Measurements from ENCODE around the gene SLC11A1.

The SLC11A1 gene

DNA sequence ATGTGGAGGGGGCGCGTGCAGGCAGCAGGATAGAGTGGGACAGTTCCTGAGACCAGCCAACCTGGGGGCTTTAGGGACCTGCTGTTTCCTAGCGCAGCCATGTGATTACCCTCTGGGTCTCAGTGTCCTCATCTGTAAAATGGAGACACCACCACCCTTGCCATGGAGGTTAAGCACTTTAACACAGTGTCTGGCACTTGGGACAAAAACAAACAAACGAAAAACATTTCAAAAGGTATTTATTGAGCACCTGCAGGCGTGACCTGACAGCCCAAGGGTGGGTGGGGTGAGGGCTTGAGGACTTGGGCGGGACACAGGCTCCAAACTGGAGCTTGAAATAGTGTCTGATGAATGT, 13.0 kb downstream of the SLC11A1 start:
- no peak for FAIRE-seq

DNA sequence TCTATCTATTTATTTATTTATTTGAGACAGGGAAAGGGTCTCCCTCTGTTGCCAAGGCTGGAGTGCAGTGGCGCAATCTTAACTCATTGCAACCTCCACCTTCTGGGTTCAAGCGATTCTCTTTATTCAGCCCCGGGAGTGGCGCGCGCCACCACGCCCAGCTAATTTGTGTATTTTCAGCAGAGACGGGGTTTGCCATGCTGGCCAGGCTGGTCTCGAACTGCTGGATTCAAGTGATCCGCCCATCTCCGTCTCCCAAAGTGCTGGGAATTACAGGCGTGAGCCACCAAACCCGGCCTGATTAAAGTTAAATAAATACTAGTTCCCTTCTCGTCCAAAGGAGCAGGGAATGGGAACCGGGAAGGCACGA, 13.4 kb downstream of the SLC11A1 start:
- FAIRE-seq, result no peak

DNA sequence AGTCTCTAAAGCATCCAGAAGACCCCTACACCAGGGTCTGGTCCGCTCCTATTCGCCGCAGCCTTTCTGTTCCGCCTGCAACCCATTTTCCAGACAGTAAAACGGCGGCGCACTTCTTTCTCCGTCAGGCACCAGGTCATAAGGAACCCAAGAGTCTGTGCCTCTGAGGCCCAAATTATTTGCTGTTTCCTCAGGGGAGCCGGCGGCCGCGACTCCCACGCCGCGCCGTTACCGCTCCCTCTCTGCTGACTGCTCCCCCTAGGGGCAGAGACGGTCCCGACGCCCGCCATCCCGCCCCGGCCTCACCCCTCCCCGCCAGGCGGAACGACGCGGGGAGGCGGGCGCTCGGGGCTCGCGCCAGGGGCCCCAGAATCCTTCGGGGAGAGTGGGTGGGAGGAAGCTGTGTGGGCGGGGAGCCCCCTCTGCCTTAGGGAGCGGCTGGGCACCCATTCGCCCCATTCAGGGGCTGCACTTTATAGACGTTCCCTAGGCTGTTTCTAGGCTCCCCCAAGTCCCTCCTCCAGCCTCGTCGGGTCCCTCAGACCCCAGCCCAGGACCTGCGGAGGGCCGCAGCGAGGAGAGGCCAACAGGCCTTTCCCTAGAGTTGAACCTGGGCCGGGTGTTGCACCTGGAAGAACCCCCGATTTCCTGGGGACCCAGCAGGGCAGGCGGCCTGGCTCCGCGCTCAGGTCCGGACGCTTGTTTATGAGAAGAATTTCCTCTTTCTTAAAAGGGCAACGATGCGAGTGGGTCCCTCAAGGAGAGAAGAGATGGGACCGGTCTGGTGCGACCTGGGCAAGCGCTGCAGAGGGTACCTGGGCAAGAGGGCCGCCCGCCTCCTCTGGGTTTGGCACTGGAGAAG, 14.0 kb downstream of the SLC11A1 start:
- no peak for FAIRE-seq

DNA sequence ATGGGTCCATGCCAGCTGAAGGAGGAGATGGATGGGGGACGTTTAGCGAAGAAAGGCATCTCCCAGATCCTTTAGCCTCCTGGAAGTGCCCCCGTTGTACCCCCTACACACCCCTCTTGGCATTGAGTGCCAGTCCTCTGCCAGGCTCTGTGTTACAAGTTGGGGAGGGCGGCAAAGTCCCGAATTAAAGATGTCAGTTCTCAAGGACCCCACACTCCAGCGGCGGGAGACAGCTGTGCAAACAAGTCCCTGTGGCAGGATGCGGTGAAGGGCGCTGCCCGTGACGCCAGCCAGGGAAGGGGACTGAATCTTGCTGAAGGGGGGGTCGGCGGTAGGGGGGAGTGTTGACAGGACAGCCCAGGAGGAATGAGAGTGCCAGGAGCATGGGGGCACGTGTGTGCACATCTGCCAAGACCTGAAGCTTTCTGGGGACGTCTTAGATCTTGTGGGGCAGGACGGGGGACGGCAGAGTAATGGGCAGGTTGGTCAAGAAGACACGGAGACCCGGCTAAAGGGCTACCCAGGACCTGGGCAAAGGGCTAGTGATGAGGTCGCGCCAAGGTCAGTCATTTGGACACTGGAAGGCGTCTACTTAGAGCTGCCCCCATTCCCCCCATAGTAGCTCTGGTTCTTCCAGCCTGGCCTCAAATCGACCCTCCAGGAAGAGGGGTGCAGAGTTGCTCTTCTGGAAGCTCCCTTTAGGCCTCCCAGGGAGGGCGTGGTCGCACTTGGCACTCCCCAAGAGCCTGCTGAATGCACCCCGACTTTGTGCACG, 14.8 kb downstream of the SLC11A1 start:
- no peak for FAIRE-seq

DNA sequence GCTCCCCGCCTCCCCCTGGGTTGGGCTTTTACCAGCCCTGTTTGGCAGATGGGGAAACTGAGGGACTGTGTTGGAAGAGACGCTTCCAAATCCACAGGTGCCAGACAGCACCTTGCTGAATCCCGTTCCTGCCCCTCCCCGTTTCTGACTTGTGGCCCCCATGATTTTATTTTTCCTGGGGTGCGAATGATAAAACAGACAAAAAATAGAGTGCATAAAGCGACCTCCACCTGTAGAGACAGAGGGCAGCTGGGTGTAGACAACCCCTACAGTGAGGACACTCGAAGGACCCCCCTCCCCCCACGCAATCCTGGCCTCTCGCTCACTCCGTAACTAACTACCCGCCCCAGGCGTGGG, 15.4 kb downstream of the SLC11A1 start:
- FAIRE-seq, result no peak

DNA sequence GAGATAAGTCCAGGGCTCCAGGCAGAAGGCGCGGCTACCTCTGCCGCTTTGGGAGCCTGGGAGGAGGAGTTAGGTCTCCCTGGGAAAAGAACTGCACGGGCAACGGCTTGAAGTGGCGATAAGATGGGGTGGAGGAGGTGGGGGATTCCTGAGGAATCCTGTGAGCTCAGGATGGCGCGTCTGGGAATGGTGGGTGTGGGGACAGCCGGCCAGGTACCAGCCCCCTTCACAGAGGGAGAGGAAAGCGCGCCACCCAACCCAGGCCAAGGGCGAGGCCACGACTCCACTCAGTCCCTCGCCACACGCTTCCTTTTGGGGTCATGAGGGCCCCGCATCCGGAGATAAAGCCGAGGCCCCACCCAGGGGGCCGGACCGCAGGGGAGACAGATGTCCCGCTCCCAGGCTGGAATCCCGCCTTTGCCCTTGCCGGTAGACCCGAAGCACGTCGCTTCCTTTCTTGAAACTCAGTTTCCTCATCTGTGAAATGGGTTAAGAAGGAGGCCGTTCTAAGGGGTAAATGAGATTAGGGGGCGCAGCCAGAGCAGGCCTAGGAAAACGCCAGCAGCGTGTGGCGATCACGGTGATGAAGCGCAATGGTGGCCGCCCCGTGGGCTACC, 15.9 kb downstream of the SLC11A1 start:
- FAIRE-seq, result no peak

DNA sequence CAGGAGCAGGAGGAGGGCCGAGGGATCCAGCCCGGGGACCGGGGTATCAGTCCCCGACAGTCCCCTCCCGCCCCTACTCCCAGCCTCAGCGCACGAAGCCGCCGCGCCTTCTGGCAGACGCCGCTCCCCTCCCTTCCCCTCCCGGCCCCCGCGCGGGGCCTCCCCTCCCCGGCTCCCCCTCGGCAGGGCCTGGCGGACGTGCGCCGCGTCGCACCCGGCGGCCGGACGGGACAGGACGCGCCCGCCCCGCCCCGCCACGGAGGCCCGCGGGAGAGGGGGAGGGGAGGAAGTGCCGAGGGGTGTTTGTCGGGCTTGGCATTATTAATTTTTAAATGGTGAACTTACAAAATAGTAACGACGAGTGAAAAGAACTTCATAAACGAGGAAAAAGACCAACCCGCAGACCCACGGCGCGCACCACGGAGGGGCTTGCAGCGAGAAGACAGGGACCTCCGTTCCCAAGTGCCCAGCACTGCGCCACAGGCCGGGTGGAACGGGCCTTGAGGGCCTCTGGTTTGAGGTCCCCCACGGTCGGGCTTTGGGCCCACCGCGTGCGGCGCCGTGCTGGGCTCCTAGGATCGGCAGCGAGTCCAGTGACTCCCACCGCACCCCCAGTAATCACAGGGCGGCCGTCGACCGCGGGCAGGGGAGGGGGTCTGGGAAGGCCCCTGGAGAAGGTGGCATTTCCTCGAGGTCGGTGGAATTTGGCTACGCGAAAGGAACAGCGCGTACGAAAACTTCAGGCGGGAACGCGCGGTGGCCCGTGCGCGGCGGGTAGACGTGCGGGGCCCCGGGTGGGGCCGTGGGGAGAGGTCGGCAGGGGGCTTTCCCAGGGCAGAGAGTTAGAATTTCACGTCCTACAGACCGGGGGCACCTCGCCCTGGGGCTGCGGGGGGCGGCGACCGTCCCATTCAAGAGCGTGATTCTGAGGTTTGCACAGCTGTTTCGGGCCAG, 16.6 kb downstream of the SLC11A1 start:
- no peak for FAIRE-seq

DNA sequence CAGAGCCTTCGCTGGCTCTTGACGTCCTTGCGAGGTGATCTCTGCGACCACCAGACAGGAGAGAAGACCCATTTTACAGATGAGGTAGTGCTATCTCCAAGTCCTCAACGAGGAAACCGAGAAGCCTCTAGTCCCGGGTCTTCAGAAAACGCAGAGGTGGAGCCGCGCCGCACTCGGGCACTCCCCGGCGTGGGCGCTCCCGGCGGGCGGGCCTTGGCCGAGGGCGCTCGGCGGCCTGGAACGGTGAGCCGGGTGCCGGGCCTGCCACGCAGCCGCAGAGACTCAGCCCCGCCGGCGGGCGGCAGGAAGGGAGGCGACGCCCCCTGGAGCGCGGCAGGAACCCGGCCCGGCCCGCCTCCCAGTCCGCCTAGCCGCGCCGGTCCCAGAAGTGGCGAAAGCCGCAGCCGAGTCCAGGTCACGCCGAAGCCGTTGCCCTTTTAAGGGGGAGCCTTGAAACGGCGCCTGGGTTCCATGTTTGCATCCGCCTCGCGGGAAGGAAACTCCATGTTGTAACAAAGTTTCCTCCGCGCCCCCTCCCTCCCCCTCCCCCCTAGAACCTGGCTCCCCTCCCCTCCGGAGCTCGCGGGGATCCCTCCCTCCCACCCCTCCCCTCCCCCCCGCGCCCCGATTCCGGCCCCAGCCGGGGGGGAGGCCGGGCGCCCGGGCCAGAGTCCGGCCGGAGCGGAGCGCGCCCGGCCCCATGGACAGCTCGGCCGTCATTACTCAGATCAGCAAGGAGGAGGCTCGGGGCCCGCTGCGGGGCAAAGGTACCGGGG, 17.5 kb downstream of the SLC11A1 start, which contains the start of gene CTDSP1:
Gene CTDSP1, plus strand, starts transcription at position 478 of the 776 bp plus-strand sequence. Its CDS starts 223 bp downstream, at position 701.
- FAIRE-seq, result no peak

DNA sequence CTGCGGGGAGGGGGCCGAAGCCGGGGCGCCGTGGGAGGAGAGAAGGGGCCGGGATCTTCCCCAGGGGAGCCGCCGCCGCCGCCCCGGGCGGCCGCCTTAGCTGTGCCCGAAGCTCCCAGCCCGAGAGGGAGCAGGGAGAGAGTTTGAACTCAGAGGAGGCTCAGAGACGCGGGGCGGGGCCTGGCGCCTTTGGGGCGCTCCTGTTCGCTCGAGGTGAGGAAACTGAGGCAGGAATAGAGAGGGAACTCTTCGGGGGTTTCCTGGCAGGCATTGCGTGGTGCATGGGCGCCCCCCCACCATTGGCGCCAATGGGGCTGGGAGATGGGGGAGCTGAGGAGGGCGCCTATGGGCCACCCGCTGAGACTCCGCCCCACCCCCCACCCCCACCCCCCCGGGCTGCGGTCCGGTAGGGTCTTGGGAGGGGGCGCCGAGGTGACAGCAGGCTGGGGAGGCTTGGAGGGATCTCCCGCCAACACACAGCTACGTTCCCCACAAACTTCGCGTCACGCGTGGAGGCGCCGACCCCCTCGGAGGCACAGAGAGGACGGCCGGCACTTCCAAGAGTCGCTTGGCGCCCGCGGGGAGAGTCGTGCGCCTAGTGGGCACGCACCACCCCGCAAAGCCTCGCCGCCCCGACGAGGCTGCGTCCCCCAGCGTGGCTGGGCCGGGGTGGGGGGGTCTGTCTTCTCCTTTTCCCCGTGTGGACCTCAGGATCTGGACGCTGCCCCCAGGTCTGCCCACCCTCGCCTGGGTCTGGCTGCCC, 18.3 kb downstream of the SLC11A1 start:
- no peak for FAIRE-seq

DNA sequence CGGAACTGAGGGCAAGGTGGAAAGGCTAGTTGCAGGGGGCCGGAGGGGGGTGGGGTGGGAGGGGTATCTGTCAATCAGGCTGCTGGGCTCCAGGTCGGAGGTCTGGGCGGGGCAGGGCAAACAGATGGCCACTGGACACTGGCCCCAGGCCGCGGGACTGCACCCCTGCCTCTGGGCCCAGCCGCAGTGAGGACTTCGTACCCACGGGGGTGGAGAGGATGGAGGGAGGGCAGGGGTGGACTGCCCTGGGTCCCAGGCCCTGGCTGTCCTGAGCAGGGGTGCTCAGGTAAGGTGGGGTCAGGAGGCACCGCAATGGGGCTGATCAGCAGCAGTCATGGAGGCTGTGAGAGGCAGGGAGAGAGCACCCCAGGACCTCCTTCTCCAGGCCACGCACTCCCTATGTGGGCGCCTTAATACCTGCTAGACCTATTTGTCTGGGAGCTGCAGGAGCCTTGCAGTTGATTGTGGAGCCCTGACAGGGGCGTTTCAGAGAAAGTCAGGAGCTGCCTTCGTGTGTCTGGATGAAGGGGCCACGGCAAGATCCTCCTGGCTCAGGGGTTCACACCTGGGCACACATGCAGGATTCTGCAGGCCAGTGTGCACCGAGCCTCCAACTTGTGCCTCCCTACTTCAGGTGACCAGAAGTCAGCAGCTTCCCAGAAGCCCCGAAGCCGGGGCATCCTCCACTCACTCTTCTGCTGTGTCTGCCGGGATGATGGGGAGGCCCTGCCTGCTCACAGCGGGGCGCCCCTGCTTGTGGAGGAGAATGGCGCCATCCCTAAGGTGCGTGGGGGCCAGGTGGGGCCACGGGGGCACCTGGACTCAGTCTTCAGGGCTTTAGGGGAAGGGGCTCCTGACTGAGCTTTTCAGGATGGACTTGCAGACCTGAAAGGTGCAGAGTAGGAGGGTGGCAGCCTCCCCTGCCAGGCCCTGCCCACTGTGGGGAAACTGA, 19.1 kb downstream of the SLC11A1 start:
- no peak for FAIRE-seq

DNA sequence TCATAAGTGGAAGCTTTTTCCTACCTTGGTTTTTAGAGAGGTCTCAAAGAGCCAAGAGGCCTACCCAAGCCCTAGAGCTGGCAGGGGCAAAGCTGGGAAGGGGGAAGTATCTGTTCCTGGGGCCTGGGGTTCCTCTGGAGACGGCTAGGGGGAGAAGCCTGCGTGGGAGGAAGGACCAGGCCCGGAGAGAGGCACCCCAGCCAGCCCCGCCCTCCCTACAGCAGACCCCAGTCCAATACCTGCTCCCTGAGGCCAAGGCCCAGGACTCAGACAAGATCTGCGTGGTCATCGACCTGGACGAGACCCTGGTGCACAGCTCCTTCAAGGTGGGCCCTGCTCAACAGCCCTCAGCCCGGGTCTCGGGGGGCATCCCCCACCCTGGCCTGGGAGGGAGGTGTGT, 19.8 kb downstream of the SLC11A1 start:
- no peak for FAIRE-seq

DNA sequence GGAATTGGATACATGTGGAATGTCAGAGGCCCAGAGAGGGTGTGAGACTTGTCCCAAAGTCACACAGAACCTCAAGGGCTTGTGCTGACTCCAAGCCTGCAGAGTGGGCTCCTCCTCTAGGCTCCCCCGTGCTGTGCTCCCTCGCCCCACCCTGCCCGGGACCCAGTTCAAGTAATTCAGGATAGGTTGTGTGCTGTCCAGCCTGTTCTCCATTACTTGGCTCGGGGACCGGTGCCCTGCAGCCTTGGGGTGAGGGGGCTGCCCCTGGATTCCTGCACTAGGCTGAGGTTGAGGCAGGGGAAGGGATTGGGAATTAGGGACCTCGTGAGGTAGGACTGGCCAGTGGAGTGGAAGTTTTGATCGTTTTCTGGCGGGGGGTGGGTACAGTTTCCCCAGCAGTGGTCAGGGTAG, 20.4 kb downstream of the SLC11A1 start:
- FAIRE-seq, result no peak

DNA sequence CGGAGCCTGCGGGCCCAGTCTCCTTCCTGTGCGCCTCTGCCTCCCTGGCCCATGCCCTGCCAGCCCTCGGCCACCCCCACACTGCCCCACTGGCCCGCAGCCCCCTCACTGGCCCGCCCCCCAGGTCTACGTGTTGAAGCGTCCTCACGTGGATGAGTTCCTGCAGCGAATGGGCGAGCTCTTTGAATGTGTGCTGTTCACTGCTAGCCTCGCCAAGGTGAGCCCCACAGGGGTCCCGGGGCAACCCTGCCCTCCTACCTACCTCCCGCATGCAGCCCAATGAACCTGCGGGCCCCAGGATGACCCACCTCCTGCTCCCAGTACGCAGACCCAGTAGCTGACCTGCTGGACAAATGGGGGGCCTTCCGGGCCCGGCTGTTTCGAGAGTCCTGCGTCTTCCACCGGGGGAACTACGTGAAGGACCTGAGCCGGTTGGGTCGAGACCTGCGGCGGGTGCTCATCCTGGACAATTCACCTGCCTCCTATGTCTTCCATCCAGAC, 20.9 kb downstream of the SLC11A1 start:
- FAIRE-seq, result no peak

DNA sequence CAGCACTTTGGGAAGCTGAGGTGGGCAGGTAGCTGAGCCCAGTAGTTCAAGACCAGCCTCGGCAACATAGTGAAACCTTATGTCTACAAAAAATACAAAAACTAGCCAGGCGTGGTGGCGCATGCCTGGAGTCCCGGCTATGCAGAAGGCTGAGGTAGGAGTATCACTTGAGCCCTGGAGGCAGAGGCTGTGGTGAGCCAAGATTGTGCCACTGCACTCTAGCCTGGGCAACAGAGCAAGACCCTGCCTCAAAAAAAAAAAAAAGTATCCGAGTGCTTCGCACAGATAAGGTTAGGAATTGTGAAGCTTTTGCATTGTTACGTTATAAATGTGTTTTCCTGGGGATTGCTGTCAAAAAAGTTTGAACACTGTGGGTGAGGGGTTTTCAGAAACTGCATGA, 21.7 kb downstream of the SLC11A1 start:
- no peak for FAIRE-seq

DNA sequence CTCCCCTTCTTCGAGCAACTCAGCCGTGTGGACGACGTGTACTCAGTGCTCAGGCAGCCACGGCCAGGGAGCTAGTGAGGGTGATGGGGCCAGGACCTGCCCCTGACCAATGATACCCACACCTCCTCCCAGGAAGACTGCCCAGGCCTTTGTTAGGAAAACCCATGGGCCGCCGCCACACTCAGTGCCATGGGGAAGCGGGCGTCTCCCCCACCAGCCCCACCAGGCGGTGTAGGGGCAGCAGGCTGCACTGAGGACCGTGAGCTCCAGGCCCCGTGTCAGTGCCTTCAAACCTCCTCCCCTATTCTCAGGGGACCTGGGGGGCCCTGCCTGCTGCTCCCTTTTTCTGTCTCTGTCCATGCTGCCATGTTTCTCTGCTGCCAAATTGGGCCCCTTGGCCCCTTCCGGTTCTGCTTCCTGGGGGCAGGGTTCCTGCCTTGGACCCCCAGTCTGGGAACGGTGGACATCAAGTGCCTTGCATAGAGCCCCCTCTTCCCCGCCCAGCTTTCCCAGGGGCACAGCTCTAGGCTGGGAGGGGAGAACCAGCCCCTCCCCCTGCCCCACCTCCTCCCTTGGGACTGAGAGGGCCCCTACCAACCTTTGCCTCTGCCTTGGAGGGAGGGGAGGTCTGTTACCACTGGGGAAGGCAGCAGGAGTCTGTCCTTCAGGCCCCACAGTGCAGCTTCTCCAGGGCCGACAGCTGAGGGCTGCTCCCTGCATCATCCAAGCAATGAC, 22.4 kb downstream of the SLC11A1 start:
- FAIRE-seq, result no peak

DNA sequence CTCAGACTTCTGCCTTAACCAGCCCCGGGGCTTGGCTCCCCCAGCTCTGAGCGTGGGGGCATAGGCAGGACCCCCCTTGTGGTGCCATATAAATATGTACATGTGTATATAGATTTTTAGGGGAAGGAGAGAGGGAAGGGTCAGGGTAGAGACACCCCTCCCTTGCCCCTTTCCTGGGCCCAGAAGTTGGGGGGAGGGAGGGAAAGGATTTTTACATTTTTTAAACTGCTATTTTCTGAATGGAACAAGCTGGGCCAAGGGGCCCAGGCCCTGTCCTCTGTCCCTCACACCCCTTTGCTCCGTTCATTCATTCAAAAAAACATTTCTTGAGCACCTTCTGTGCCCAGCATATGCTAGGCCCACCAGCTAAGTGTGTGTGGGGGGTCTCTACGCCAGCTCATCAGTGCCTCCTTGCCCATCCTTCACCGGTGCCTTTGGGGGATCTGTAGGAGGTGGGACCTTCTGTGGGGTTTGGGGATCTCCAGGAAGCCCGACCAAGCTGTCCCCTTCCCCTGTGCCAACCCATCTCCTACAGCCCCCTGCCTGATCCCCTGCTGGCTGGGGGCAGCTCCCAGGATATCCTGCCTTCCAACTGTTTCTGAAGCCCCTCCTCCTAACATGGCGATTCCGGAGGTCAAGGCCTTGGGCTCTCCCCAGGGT, 23.1 kb downstream of the SLC11A1 start:
- FAIRE-seq, result no peak

DNA sequence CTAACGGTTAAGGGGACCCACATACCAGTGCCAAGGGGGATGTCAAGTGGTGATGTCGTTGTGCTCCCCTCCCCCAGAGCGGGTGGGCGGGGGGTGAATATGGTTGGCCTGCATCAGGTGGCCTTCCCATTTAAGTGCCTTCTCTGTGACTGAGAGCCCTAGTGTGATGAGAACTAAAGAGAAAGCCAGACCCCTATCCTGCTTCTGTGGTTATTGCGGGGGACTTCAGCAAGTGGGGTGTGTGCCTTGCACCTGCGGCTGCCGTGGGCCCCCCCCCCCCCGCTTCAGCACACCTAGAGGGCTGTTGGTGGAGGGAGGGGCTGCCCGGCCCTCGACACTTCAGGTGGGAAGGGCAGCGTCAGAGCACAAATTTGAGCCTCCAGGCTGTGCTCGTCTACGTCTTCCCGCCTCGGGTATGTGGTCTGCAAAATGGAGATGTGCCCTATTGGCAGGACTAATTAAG, 23.7 kb downstream of the SLC11A1 start:
- FAIRE-seq, result no peak

All from A204.1 (cell line).